ENCODE results near the gene VAV3. TPM values are rescaled to one million over a fixed set of nuclear protein-coding genes. Genes with fewer than 3 reads are reported as not detected.

Gene VAV3
- total and polyA plus RNA-seq, 2 donors (not counting 1 experiment from before 2014, with no cell fraction given) = not detected

- Histone ChIP-seq H3K27ac (ENCODE audit: insufficient read depth, low read length) (no peak overlapping the region), H2AFZ (ENCODE audit: low read length) (no peak overlapping the region), H3K27me3 (ENCODE audit: control insufficient read depth, insufficient read depth, low read length) (no peaks in the 10 kb centered on the region), H3K36me3 (ENCODE audit: control insufficient read depth, insufficient read depth, low read length) (no peaks in the 10 kb centered on the region), H3K9ac (ENCODE audit: insufficient read depth, low read length) (no peak overlapping the region), H3K4me3 (replicated peaks in 1 of 4; ENCODE audit: control extremely low read depth in 1 of 4, insufficient read depth in 1 of 4, low read depth in 3 of 4, low read length in 4 of 4) (no peak overlapping the region), H3K9me3 (ENCODE audit: control insufficient read depth, insufficient read depth, low read depth, low read length) (no peaks in the 10 kb centered on the region), H4K20me1 (ENCODE audit: control insufficient read depth, extremely low read depth, insufficient read depth, low read length) (no peaks in the 10 kb centered on the region), H3K79me2 (ENCODE audit: control insufficient read depth, insufficient read depth, low read length) (no peaks in the 10 kb centered on the region), H3K4me1 (ENCODE audit: control insufficient read depth, extremely low read depth, insufficient read depth, low read length) (no peaks in the 10 kb centered on the region), H3K4me2 (ENCODE audit: extremely low read depth, insufficient read depth, low read length) (no peak overlapping the region)
- no peak for TF ChIP-seq EZH2 (IDR thresholded peaks at IDR 0.05; ENCODE audit: low read length, missing control alignments)
- DNase-seq (ENCODE audit: low read depth in 2 of 2) = no peak
These were observed 34.7 kb downstream of the VAV3 start for GRCh38 chr1:107930292-107930691.

- no peak overlapping the region for H3K4me2 ChIP-seq (ENCODE audit: extremely low read depth, insufficient read depth, low read length)
- DNase-seq (ENCODE audit: low read depth in 2 of 2) = no peak
- no peak overlapping the region for H3K4me3 ChIP-seq (replicated peaks in 1 of 4; ENCODE audit: control extremely low read depth in 1 of 4, insufficient read depth in 1 of 4, low read depth in 3 of 4, low read length in 4 of 4)
- no peaks in the 10 kb centered on the region for H3K79me2 ChIP-seq (ENCODE audit: control insufficient read depth, insufficient read depth, low read length)
- TF ChIP-seq CTCF (conservative IDR thresholded peaks at IDR 0.05 in 1 of 2, IDR thresholded peaks at IDR 0.05 in 1 of 2; ENCODE audit: low read depth in 1 of 2, low read length in 2 of 2) = no peak
- H2AFZ ChIP-seq (ENCODE audit: low read length) = no peak overlapping the region
- no peaks in the 10 kb centered on the region for H3K27me3 ChIP-seq (ENCODE audit: control insufficient read depth, insufficient read depth, low read length)
- H3K27ac ChIP-seq (ENCODE audit: insufficient read depth, low read length) = no peak overlapping the region
- no peaks in the 10 kb centered on the region for H3K4me1 ChIP-seq (ENCODE audit: control insufficient read depth, extremely low read depth, insufficient read depth, low read length)
- H3K9ac ChIP-seq (ENCODE audit: insufficient read depth, low read length) = no peak overlapping the region
- H4K20me1 ChIP-seq (ENCODE audit: control insufficient read depth, extremely low read depth, insufficient read depth, low read length) = no peaks in the 10 kb centered on the region
- no peaks in the 10 kb centered on the region for H3K9me3 ChIP-seq (ENCODE audit: control insufficient read depth, insufficient read depth, low read depth, low read length)
- H3K36me3 ChIP-seq (ENCODE audit: control insufficient read depth, insufficient read depth, low read length) = no peaks in the 10 kb centered on the region
These were observed 37.2 kb downstream of the VAV3 start for GRCh38 chr1:107927820-107928219.

GRCh38 chr1:107926436-107927080 is 38.4 kb downstream of the VAV3 start:
- Histone ChIP-seq H3K9ac (ENCODE audit: insufficient read depth, low read length) (no peak overlapping the region), H3K79me2 (ENCODE audit: control insufficient read depth, insufficient read depth, low read length) (no peaks in the 10 kb centered on the region), H2AFZ (ENCODE audit: low read length) (no peak overlapping the region), H3K9me3 (ENCODE audit: control insufficient read depth, insufficient read depth, low read depth, low read length) (no peaks in the 10 kb centered on the region), H3K36me3 (ENCODE audit: control insufficient read depth, insufficient read depth, low read length) (no peaks in the 10 kb centered on the region), H4K20me1 (ENCODE audit: control insufficient read depth, extremely low read depth, insufficient read depth, low read length) (no peaks in the 10 kb centered on the region), H3K4me1 (ENCODE audit: control insufficient read depth, extremely low read depth, insufficient read depth, low read length) (no peaks in the 10 kb centered on the region), H3K27me3 (ENCODE audit: control insufficient read depth, insufficient read depth, low read length) (no peaks in the 10 kb centered on the region), H3K27ac (ENCODE audit: insufficient read depth, low read length) (no peak overlapping the region), H3K4me2 (ENCODE audit: extremely low read depth, insufficient read depth, low read length) (no peak overlapping the region), H3K4me3 (replicated peaks in 1 of 4; ENCODE audit: control extremely low read depth in 1 of 4, insufficient read depth in 1 of 4, low read depth in 3 of 4, low read length in 4 of 4) (no peak overlapping the region)
- TF ChIP-seq CTCF (conservative IDR thresholded peaks at IDR 0.05 in 1 of 2, IDR thresholded peaks at IDR 0.05 in 1 of 2; ENCODE audit: low read depth in 1 of 2, low read length in 2 of 2) (no peak), EZH2 (IDR thresholded peaks at IDR 0.05; ENCODE audit: low read length, missing control alignments) (no peak)
- peak in 1 of 2 donors; percentile 13 for DNase-seq (ENCODE audit: low read depth in 2 of 2)

All from fibroblast of lung (primary cell).